ENCODE measurements around the gene HOXA9.

HOXA9 gene

GRCh38 chr7:27151931-27152815, 13.2 kb downstream of the HOXA9 start, which contains the start of gene HOXA3:
Gene HOXA3 (minus strand): TSS chr7:27152583. CDS start chr7:27110640, 41,943 bp downstream.
- peak; percentile 83 for DNase-seq

GRCh38 chr7:27151341-27151930, 13.9 kb downstream of the HOXA9 start:
- DNase-seq, result no peak

GRCh38 chr7:27150568-27151340, 14.6 kb downstream of the HOXA9 start:
- peak; percentile 90 for DNase-seq

GRCh38 chr7:27149842-27150567, 15.3 kb downstream of the HOXA9 start:
- DNase-seq, result no peak

GRCh38 chr7:27148756-27149641, 16.3 kb downstream of the HOXA9 start:
- peak; percentile 51 for DNase-seq

- peak; percentile 20 for DNase-seq
Observed at GRCh38 chr7:27148031-27148755, 17.1 kb downstream of the HOXA9 start.

- DNase-seq, result peak; percentile 59
Observed at GRCh38 chr7:27147199-27148030, 17.9 kb downstream of the HOXA9 start, which contains the start of gene HOXA6. Gene HOXA6 (minus strand): TSS chr7:27147774. CDS start chr7:27147749, 25 bp downstream.

- DNase-seq, result no peak
Observed at GRCh38 chr7:27146491-27147198, 18.7 kb downstream of the HOXA9 start.

GRCh38 chr7:27145914-27146412, 19.4 kb downstream of the HOXA9 start:
- DNase-seq, result no peak

- DNase-seq, result no peak
Observed at GRCh38 chr7:27145165-27145913, 20.0 kb downstream of the HOXA9 start.

- no peak for DNase-seq
Observed at GRCh38 chr7:27144781-27145164, 20.6 kb downstream of the HOXA9 start.

GRCh38 chr7:27143950-27144780, 21.2 kb downstream of the HOXA9 start:
- no peak for DNase-seq

- peak; percentile 99 for DNase-seq
Observed at GRCh38 chr7:27143023-27143949, 22.1 kb downstream of the HOXA9 start, which contains the start of gene HOXA5. Gene HOXA5 (minus strand): TSS chr7:27143681. CDS start chr7:27143607, 74 bp downstream.

GRCh38 chr7:27142580-27143022, 22.7 kb downstream of the HOXA9 start:
- no peak for DNase-seq

GRCh38 chr7:27141923-27142579, 23.3 kb downstream of the HOXA9 start:
- DNase-seq, result peak; percentile 61

Measured in HCEC 1CT (cell line).